T-helper 2 cell (primary cell): ENCODE data around the gene PLEKHJ1.

Source experiments
- DNase-seq, 5 experiments: peaks; one replicate each; pipeline versions ENCODE4 v3.0.0 to v3.0.0-alpha.2; 2012 to 2022

PLEKHJ1 gene

GRCh38 chr19:2195361-2195760 is 40.8 kb downstream of the PLEKHJ1 start:
- DNase-seq = no peak

- no peak for DNase-seq
Observed at GRCh38 chr19:2194513-2195078, 41.5 kb downstream of the PLEKHJ1 start.

- no peak for DNase-seq
Observed at GRCh38 chr19:2193807-2194206, 42.3 kb downstream of the PLEKHJ1 start.

GRCh38 chr19:2192862-2193261 is 43.3 kb downstream of the PLEKHJ1 start:
- DNase-seq = no peak

GRCh38 chr19:2191456-2192310 is 44.4 kb downstream of the PLEKHJ1 start:
- DNase-seq = no peak

GRCh38 chr19:2190848-2191455 is 45.2 kb downstream of the PLEKHJ1 start:
- DNase-seq = no peak

GRCh38 chr19:2189880-2190279 is 46.2 kb downstream of the PLEKHJ1 start:
- DNase-seq = no peak

GRCh38 chr19:2188708-2189385 is 47.3 kb downstream of the PLEKHJ1 start:
- no peak for DNase-seq

GRCh38 chr19:2187159-2187558 is 49.0 kb downstream of the PLEKHJ1 start:
- no peak for DNase-seq

GRCh38 chr19:2186071-2186846 is 49.9 kb downstream of the PLEKHJ1 start:
- DNase-seq = no peak

- DNase-seq = no peak
Observed at GRCh38 chr19:2185734-2186070, 50.4 kb downstream of the PLEKHJ1 start.

- DNase-seq = no peak
Observed at GRCh38 chr19:2184422-2184975, 51.6 kb downstream of the PLEKHJ1 start.
